IMR-90 (cell line): ENCODE results near the gene FCRLB. TPM values are rescaled to one million over a fixed set of nuclear protein-coding genes. Genes with fewer than 3 reads are reported as not detected.

Experiments used
- ATAC-seq: fragments of 200-7000 bp; cut with Tn5 transposase; 2 replicates; pipeline ENCODE4 v1.9.1; 2020; ENCODE audit warnings: low read depth, mild to moderate bottlenecking, moderate library complexity
- BruUV-seq: library from RNA; stranded (reverse); fragments of 400-500 nt; replicated peaks from 2 replicates; lab custom pipeline; 2021; lab: Mats Ljungman, UMichigan
- CTCF ChIA-PET: fragments of 300-600 bp; formaldehyde crosslinking; extraction: SDS; loops from one replicate; lab custom pipeline; 2021; ENCODE audit warnings: antibody characterized with exemption; lab: Yijun Ruan, JAX
- POLR2A ChIA-PET: fragments of 300-600 bp; sonication (Branson Sonifier 250); formaldehyde crosslinking; loops from one replicate; lab custom pipeline; 2022; ENCODE audit warnings: antibody characterized with exemption; ENCODE audit not compliant: unreplicated experiment; lab: Charles Lee
- DNase-seq: peaks from one replicate; pipeline ENCODE4 v3.0.0; 2013
- H2AFZ ChIP-seq: replicated peaks from 2 replicates; pipeline ENCODE3; 2013; ENCODE audit warnings: low read length, mild to moderate bottlenecking; ENCODE audit not compliant: poor library complexity
- H2AK5ac ChIP-seq: 2 replicates; pipeline ENCODE4 v1.6.1; 2013; ENCODE audit warnings: low read depth, low read length, inconsistent platforms
- H2AK9ac ChIP-seq: replicated peaks from 2 replicates; pipeline ENCODE3; 2013; ENCODE audit warnings: mild to moderate bottlenecking, low read depth, low read length, moderate library complexity; ENCODE audit not compliant: poor library complexity
- H2BK120ac ChIP-seq: 2 replicates; pipeline ENCODE4 v1.6.1; 2013; ENCODE audit warnings: low read depth, low read length, inconsistent platforms
- H2BK15ac ChIP-seq: 3 replicates; pipeline ENCODE4 v1.6.1; 2013; ENCODE audit warnings: low read depth, low read length, inconsistent platforms
- H2BK20ac ChIP-seq: 2 replicates; pipeline ENCODE4 v1.6.1; 2013; ENCODE audit warnings: low read depth, mild to moderate bottlenecking, inconsistent platforms, low read length, moderate library complexity
- H2BK5ac ChIP-seq: 2 replicates; pipeline ENCODE4 v1.6.1; 2013; ENCODE audit warnings: mild to moderate bottlenecking, low read depth, low read length, inconsistent platforms; ENCODE audit not compliant: poor library complexity, severe bottlenecking
- H3K14ac ChIP-seq: replicated peaks from 2 replicates; pipeline ENCODE4 v1.6.1; 2013; ENCODE audit warnings: low read depth, low read length, inconsistent platforms
- H3K18ac ChIP-seq: 2 replicates; pipeline ENCODE4 v1.6.1; 2013; ENCODE audit warnings: low read depth, low read length, control low read depth
- H3K23ac ChIP-seq: 2 replicates; pipeline ENCODE4 v1.6.1; 2013; ENCODE audit warnings: low read depth, low read length, inconsistent platforms
- H3K27ac ChIP-seq: 2 replicates; pipeline ENCODE4 v1.5.1; 2013; ENCODE audit warnings: mild to moderate bottlenecking, control low read depth, low read length; ENCODE audit not compliant: insufficient read depth
- H3K27me3 ChIP-seq: 2 replicates; pipeline ENCODE4 v1.6.1; 2013; ENCODE audit warnings: low read length; ENCODE audit not compliant: control insufficient read depth, insufficient read depth
- H3K36me3 ChIP-seq: 2 replicates; pipeline ENCODE4 v1.6.1; 2013; ENCODE audit warnings: low read length, mixed read lengths; ENCODE audit not compliant: control insufficient read depth, insufficient read depth
- H3K4ac ChIP-seq: 2 replicates; pipeline ENCODE4 v1.6.1; 2013; ENCODE audit warnings: low read depth, low read length, inconsistent platforms
- H3K4me1 ChIP-seq: 2 replicates; pipeline ENCODE4 v1.6.1; 2013; ENCODE audit warnings: low read length, mixed read lengths; ENCODE audit not compliant: control insufficient read depth, insufficient read depth
- H3K4me2 ChIP-seq: 2 replicates; pipeline ENCODE4 v1.6.1; 2013; ENCODE audit warnings: low read depth, mild to moderate bottlenecking, control low read depth, low read length, moderate library complexity
- H3K4me3 ChIP-seq: 2 replicates; pipeline ENCODE4 v1.5.1; 2013; ENCODE audit warnings: low read depth, mild to moderate bottlenecking, control low read depth, low read length, moderate library complexity; ENCODE audit not compliant: insufficient read depth
- H3K56ac ChIP-seq: 2 replicates; pipeline ENCODE4 v1.6.1; 2013; ENCODE audit warnings: low read length, inconsistent platforms; ENCODE audit not compliant: insufficient read depth; ENCODE audit errors: extremely low read depth
- H3K79me1 ChIP-seq, 2 experiments: 2 replicates each; pipeline ENCODE4 v1.6.1; 2013; ENCODE audit warnings: low read length in 2 of 2, inconsistent platforms in 1 of 2, low read depth in 1 of 2
- H3K9ac ChIP-seq: 2 replicates; pipeline ENCODE4 v1.6.1; 2013; ENCODE audit warnings: low read depth, low read length, control low read depth
- H3K9me1 ChIP-seq: 2 replicates; pipeline ENCODE4 v1.6.1; 2013; ENCODE audit warnings: low read length, inconsistent platforms; ENCODE audit not compliant: insufficient read depth
- H3K9me3 ChIP-seq: 2 replicates; pipeline ENCODE4 v1.6.1; 2013; ENCODE audit warnings: low read length; ENCODE audit not compliant: control insufficient read depth, insufficient read depth
- H4K20me1 ChIP-seq: 2 replicates; pipeline ENCODE4 v1.6.1; 2013; ENCODE audit warnings: low read length, inconsistent platforms; ENCODE audit not compliant: insufficient read depth
- H4K5ac ChIP-seq: 2 replicates; pipeline ENCODE4 v1.6.1; 2013; ENCODE audit warnings: mild to moderate bottlenecking, low read depth, low read length, control low read depth
- H4K8ac ChIP-seq, 2 experiments: 2 replicates each; pipeline ENCODE4 v1.6.1; 2013; ENCODE audit warnings: low read depth in 2 of 2, low read length in 2 of 2, control low read depth in 1 of 2, inconsistent platforms in 1 of 2
- H4K91ac ChIP-seq: 2 replicates; pipeline ENCODE4 v1.6.1; 2013; ENCODE audit warnings: low read depth, low read length, inconsistent platforms; ENCODE audit not compliant: insufficient read depth
- BHLHE40 ChIP-seq: fragments of 150-350 bp; IDR thresholded peaks from 2 replicates; pipeline ENCODE4 v1.6.1; 2016; ENCODE audit warnings: mild to moderate bottlenecking, low read depth, low read length
- CHD1 ChIP-seq: IDR thresholded peaks from 2 replicates; pipeline ENCODE4 v1.6.1; 2012; ENCODE audit warnings: low read depth, low read length, improper control_type of control experiment
- CTCF ChIP-seq: conservative IDR thresholded peaks from 2 replicates; pipeline ENCODE4 v1.5.1; 2012; ENCODE audit warnings: mild to moderate bottlenecking, low read depth, low read length, improper control_type of control experiment
- ELK1 ChIP-seq: fragments of 150-350 bp; IDR thresholded peaks from 2 replicates; pipeline ENCODE4 v1.6.1; 2016; ENCODE audit warnings: low read depth, mild to moderate bottlenecking, low read length, moderate library complexity, borderline replicate concordance
- FOS ChIP-seq: fragments of 150-350 bp; IDR thresholded peaks from 2 replicates; pipeline ENCODE4 v1.6.1; 2016; ENCODE audit warnings: low read depth, low read length
- MAFK ChIP-seq: IDR thresholded peaks from 2 replicates; pipeline ENCODE4 v1.6.1; 2012; ENCODE audit warnings: low read depth, low read length, improper control_type of control experiment
- MXI1 ChIP-seq: IDR thresholded peaks from 2 replicates; pipeline ENCODE4 v1.6.1; 2012; ENCODE audit warnings: low read depth, mild to moderate bottlenecking, low read length, moderate library complexity, borderline replicate concordance
- NFE2L2 ChIP-seq: fragments of 150-350 bp; IDR thresholded peaks from 2 replicates; pipeline ENCODE4 v1.6.1; 2016; ENCODE audit warnings: low read depth, mild to moderate bottlenecking, low read length
- POLR2A ChIP-seq: IDR thresholded peaks from 2 replicates; pipeline ENCODE4 v1.6.1; 2012; ENCODE audit warnings: mild to moderate bottlenecking, low read depth, low read length
- RAD21 ChIP-seq: IDR thresholded peaks from 2 replicates; pipeline ENCODE4 v1.6.1; 2012; ENCODE audit warnings: low read length, improper control_type of control experiment
- RCOR1 ChIP-seq: IDR thresholded peaks from 2 replicates; pipeline ENCODE4 v1.6.1; 2012; ENCODE audit warnings: mild to moderate bottlenecking, low read length, improper control_type of control experiment; ENCODE audit not compliant: insufficient replicate concordance
- RFX5 ChIP-seq: IDR thresholded peaks from 2 replicates; pipeline ENCODE4 v1.8.0; 2012; ENCODE audit warnings: low read depth, mild to moderate bottlenecking, low read length, moderate library complexity
- USF2 ChIP-seq: fragments of 150-350 bp; IDR thresholded peaks from 2 replicates; pipeline ENCODE4 v1.6.1; 2017; ENCODE audit warnings: mild to moderate bottlenecking, antibody characterized with exemption, low read length, low read depth
- WGBS, 2 experiments: methylation state at CpG; one replicate each; pipeline versions ENCODE4 v1.1.5 to v1.1.7; 2013; ENCODE audit warnings: missing lambda C conversion rate in 2 of 2; ENCODE audit not compliant: insufficient read length in 1 of 2; ENCODE audit errors: extremely low coverage in 2 of 2; 5-methylcytosine and 5-hydroxymethylcytosine counted together
- dilution Hi-C: fragments of 300-500 bp; cut with HindIII; formaldehyde crosslinking; loops from one replicate; pipeline ENCODE4 v1.14.3; 2018; ENCODE audit warnings: low sequenced_read_pairs; ENCODE audit not compliant: unreplicated experiment
- in situ Hi-C: fragments of 300-500 bp; cut with MboI; formaldehyde crosslinking; loops from 3 replicates; pipeline ENCODE4 v1.14.3; 2019; ENCODE audit warnings: low sequenced_read_pairs, inconsistent platforms, mixed read lengths
- intact Hi-C: fragments of 100-400 bp; cut with micrococcal nuclease; formaldehyde crosslinking; loops from 2 replicates; pipeline ENCODE4 v1.10.0; 2022
- polyA plus RNA-seq, 3 experiments: library from polyadenylated mRNA; depleted of rRNA; stranded (reverse); fragments of >200 nt; gene quantifications; 2 replicates each; pipeline ENCODE4 v1.2.3, GENCODE V29; 2012; ENCODE audit warnings: low replicate concordance in 1 of 3
- total RNA-seq: library from RNA; depleted of rRNA; stranded (reverse); fragments of >200 nt; gene quantifications from 2 replicates; pipeline ENCODE4 v1.2.3, GENCODE V29; 2012

The FCRLB gene
- total and polyA plus RNA-seq, 2 of the 4 experiments (the other 2 are of a cell fraction) = 0.90 to 2.2 TPM

GRCh38 chr1:161737625-161738024, 16.3 kb downstream of the FCRLB start:
- ChIA-PET POLR2A (no interaction called here), CTCF (interaction anchor here (0.8 to 1.2 kb wide), 3 partner anchors 12 to 250 kb away, joined by 3 to 4 read pairs (median 3); partner anchors contain the start of gene DUSP12)
- peak overlapping the region; percentile 10; the same call in 1 of the 2 replicates for H3K14ac ChIP-seq
- H3K36me3 ChIP-seq = no peaks in the 10 kb centered on the region
- in situ Hi-C loops (loop anchor here (10.0 to 25.0 kb wide), 2 partner anchors 100 to 193 kb away; partner anchors contain the start of genes FCGR3A and FCGR3B), dilution Hi-C loops (no loop called here), intact Hi-C loops (loop anchor here (10.0 kb wide), 1 partner anchor 173 kb away; no protein-coding TSS in a partner anchor)
- no peak overlapping the region for H3K18ac ChIP-seq
- TF ChIP-seq POLR2A (no peak), FOS (no peak), RCOR1 (no peak), RFX5 (no peak), MAFK (no peak), CTCF (no peak), ELK1 (no peak), MXI1 (no peak), USF2 (no peak), CHD1 (no peak), RAD21 (no peak), BHLHE40 (no peak), NFE2L2 (no peak)
- H2AK5ac ChIP-seq = no peak overlapping the region
- no peak overlapping the region for H3K56ac ChIP-seq
- no peak overlapping the region for H4K5ac ChIP-seq
- H4K8ac ChIP-seq = no peak overlapping the region
- no peak overlapping the region for H2AFZ ChIP-seq
- no peak overlapping the region for H3K4me2 ChIP-seq
- no peak overlapping the region for H3K23ac ChIP-seq
- no peaks in the 10 kb centered on the region for H3K79me1 ChIP-seq
- H3K9me1 ChIP-seq = peaks cover 5% of the 10 kb centered on the region
- no peak for DNase-seq
- peak overlapping the region; percentile 11; the same call in 1 of the 2 replicates for H3K4ac ChIP-seq
- H3K4me3 ChIP-seq = no peak overlapping the region
- no peak overlapping the region for H2AK9ac ChIP-seq
- no peak overlapping the region; the same call in 2 of the 3 replicates for H2BK15ac ChIP-seq
- no peak overlapping the region for H2BK5ac ChIP-seq
- H4K20me1 ChIP-seq = no peaks in the 10 kb centered on the region
- ATAC-seq = no peak
- no TSS peak for BruUV-seq
- no peak overlapping the region for H4K91ac ChIP-seq
- no peaks in the 10 kb centered on the region for H3K9me3 ChIP-seq
- no peak overlapping the region for H3K27ac ChIP-seq
- H2BK20ac ChIP-seq = no peak overlapping the region
- peaks cover 5% of the 10 kb centered on the region for H3K4me1 ChIP-seq
- H3K9ac ChIP-seq = no peak overlapping the region
- H2BK120ac ChIP-seq = no peak overlapping the region
- no peaks in the 10 kb centered on the region for H3K27me3 ChIP-seq
- WGBS, 2 experiments = no CpG with 5 or more reads among the region's 2 CpGs
